SIG-M5 treated with dmso at 0.1 percent for 504 hours (cell line): ENCODE results near the gene FAM72D.
"Not testable (repeated sequence)": the region's sequence is repeated elsewhere in the genome, so short reads cannot be mapped to it uniquely, and the experiment has no call there.

Source experiments
- DNase-seq: peaks from one replicate; lab custom pipeline; 2025; ENCODE audit not compliant: unreplicated experiment; lab: John Stamatoyannopoulos, UW

Gene FAM72D

GRCh38 chr1:145082483-145083255 is 13.1 kb upstream of the FAM72D start:
- not testable (repeated sequence) for DNase-seq

- not testable (repeated sequence) for DNase-seq
Measured at GRCh38 chr1:145093517-145094149, 2.1 kb upstream of the FAM72D start.

GRCh38 chr1:145094655-145095211 is 1.0 kb upstream of the FAM72D start:
- DNase-seq = not testable (repeated sequence)

- DNase-seq = not testable (repeated sequence)
Measured at GRCh38 chr1:145101725-145102124, 6.0 kb downstream of the FAM72D start.

GRCh38 chr1:145103294-145103693 is 7.5 kb downstream of the FAM72D start:
- not testable (repeated sequence) for DNase-seq

GRCh38 chr1:145111674-145112073 is 15.9 kb downstream of the FAM72D start:
- DNase-seq = not testable (repeated sequence)

GRCh38 chr1:145112703-145113102 is 16.9 kb downstream of the FAM72D start:
- DNase-seq = not testable (repeated sequence)

- not testable (repeated sequence) for DNase-seq
Measured at GRCh38 chr1:145114560-145115057, 18.8 kb downstream of the FAM72D start.

- DNase-seq = not testable (repeated sequence)
Measured at GRCh38 chr1:145115587-145116493, 20.1 kb downstream of the FAM72D start.

- DNase-seq = not testable (repeated sequence)
Measured at GRCh38 chr1:145119842-145120241, 24.1 kb downstream of the FAM72D start.

- not testable (repeated sequence) for DNase-seq
Measured at GRCh38 chr1:145122344-145123061, 26.7 kb downstream of the FAM72D start.

- not testable (repeated sequence) for DNase-seq
Measured at GRCh38 chr1:145123062-145123395, 27.3 kb downstream of the FAM72D start.

- not testable (repeated sequence) for DNase-seq
Measured at GRCh38 chr1:145123992-145124641, 28.3 kb downstream of the FAM72D start.

- not testable (repeated sequence) for DNase-seq
Measured at GRCh38 chr1:145125112-145125511, 29.3 kb downstream of the FAM72D start.

- not testable (repeated sequence) for DNase-seq
Measured at GRCh38 chr1:145127144-145127543, 31.4 kb downstream of the FAM72D start.

GRCh38 chr1:145128697-145129469 is 33.1 kb downstream of the FAM72D start:
- DNase-seq = not testable (repeated sequence)

GRCh38 chr1:145134476-145134875 is 38.7 kb downstream of the FAM72D start:
- not testable (repeated sequence) for DNase-seq

- DNase-seq = not testable (repeated sequence)
Measured at GRCh38 chr1:145140549-145140948, 44.8 kb downstream of the FAM72D start.
